WTC11 (cell line): ENCODE results near the gene KCTD16.

ENCODE experiments used
- ATF3 ChIP-seq: sonication (generic); formaldehyde crosslinking; conservative IDR thresholded peaks from 2 replicates; pipeline ENCODE4 v1.8.1; 2022; ENCODE audit warnings: mild to moderate bottlenecking, missing genetic modification reagents
- CTCF ChIP-seq: fragments of 200-600 bp; IDR thresholded peaks from 2 replicates; pipeline ENCODE4 v1.8.0; 2022; ENCODE audit warnings: antibody characterized with exemption
- HMGA2 ChIP-seq: fragments of 250-450 bp; sonication (Bioruptor Pico); IDR thresholded peaks from 2 replicates; pipeline ENCODE4 v1.4.0; 2021; ENCODE audit warnings: mild to moderate bottlenecking, moderate library complexity
- HMGXB4 ChIP-seq: sonication (generic); formaldehyde crosslinking; IDR thresholded peaks from 2 replicates; pipeline ENCODE4 v1.8.1; 2023; ENCODE audit warnings: mild to moderate bottlenecking, moderate library complexity, missing genetic modification reagents
- MAX ChIP-seq: sonication (generic); formaldehyde crosslinking; IDR thresholded peaks from 2 replicates; pipeline ENCODE4 v1.8.0; 2022; ENCODE audit warnings: mild to moderate bottlenecking, missing genetic modification reagents
- USF1 ChIP-seq: sonication (generic); formaldehyde crosslinking; IDR thresholded peaks from 2 replicates; pipeline ENCODE4 v1.8.0; 2022; ENCODE audit warnings: mild to moderate bottlenecking, missing genetic modification reagents
- ZNF532 ChIP-seq: fragments of 250-450 bp; sonication (Bioruptor Pico); IDR thresholded peaks from 2 replicates; pipeline ENCODE4 v1.9.0; 2021; ENCODE audit warnings: mild to moderate bottlenecking, borderline replicate concordance

- TF ChIP-seq CTCF (no peak), HMGXB4 (CRISPR knock-in tag) (no peak), ZNF532 (no peak), HMGA2 (CRISPR knock-in tag) (no peak), ATF3 (CRISPR knock-in tag) (no peak), MAX (CRISPR knock-in tag) (no peak), USF1 (no peak)
These were observed 31.1 kb upstream of the KCTD16 start for GRCh38 chr5:144139586-144139985.
